Stimulated activated memory B cell treated with anti-CD40 and anti-IgM and Interleukin-4, amounts not matched to agents 10 μg/mL and 1 μg/mL and 100 μg/mL, for 72 hours (primary cell): ENCODE data around the gene TMPRSS9.
A peak's percentile ranks its signal among the peaks of the same experiment; 100 is the strongest.

ENCODE experiments used
- ATAC-seq: fragments of 150-1000 bp; cut with Tn5 transposase; 2 replicates; pipeline ENCODE4 v1.10.0; 2021
- H3K27ac Mint-ChIP-seq: one replicate; pipeline ENCODE4 v1.8.0; 2022; ENCODE audit warnings: mild to moderate bottlenecking, mixed read lengths
- H3K27me3 Mint-ChIP-seq: one replicate; pipeline ENCODE4 v1.8.0; 2022; ENCODE audit warnings: mixed read lengths
- H3K36me3 Mint-ChIP-seq: one replicate; pipeline ENCODE4 v1.8.0; 2022; ENCODE audit warnings: mixed read lengths
- H3K4me1 Mint-ChIP-seq: one replicate; pipeline ENCODE4 v1.8.0; 2022; ENCODE audit warnings: mixed read lengths
- H3K4me3 Mint-ChIP-seq: one replicate; pipeline ENCODE4 v1.8.0; 2022; ENCODE audit warnings: mild to moderate bottlenecking, moderate library complexity, mixed read lengths
- H3K9me3 Mint-ChIP-seq: one replicate; pipeline ENCODE4 v1.8.0; 2022; ENCODE audit warnings: mixed read lengths

TMPRSS9 gene

DNA sequence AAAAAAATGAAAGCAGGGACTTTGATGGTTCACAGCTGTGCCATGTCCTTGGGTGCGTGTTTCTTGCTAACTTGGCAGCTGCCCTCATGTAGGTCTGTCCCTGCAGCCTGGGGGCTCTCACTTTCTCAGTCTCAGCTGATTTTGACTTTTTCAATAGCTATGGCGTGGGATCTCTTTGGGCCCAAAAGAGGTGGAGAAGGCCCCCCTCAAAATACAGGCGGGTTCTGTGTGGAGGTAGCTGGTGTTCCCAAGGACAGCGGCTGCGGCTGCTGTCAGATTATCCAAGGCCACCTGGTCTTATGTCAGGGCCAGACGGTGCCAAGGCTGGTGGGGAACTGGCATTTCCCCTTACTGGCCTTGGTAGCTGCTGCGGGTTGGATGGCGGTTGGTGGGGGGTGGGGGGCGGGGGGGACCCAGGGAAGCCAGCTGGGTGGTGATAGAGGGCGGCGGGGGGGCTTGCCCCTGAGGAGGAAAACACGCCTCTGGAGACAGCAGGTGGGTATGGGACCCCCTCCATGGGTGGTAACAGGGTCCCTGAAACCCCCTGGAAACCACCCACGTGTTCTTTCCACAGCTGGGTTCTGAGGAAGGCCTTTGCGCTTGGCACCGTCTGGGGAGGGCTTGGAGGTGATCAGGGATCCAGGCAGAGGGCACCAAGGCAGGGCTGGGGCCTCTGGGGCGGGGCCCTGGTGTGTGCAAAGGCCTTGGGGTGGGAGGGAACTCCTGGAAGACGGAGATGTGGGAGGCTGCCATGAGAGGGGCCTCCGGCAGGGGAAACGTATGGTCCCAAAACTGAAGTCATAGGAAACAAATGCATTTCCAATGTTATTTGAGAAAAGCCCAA is 63.2 kb downstream of the TMPRSS9 start:
- H3K9me3 Mint-ChIP-seq: no peaks in the 10 kb centered on the region
- ATAC-seq: no peak
- H3K36me3 Mint-ChIP-seq: no peaks in the 10 kb centered on the region
- no peaks in the 10 kb centered on the region for H3K27me3 Mint-ChIP-seq
- H3K4me1 Mint-ChIP-seq: peaks cover 7% of the 10 kb centered on the region
- no peak overlapping the region for H3K4me3 Mint-ChIP-seq
- H3K27ac Mint-ChIP-seq: no peak overlapping the region

DNA sequence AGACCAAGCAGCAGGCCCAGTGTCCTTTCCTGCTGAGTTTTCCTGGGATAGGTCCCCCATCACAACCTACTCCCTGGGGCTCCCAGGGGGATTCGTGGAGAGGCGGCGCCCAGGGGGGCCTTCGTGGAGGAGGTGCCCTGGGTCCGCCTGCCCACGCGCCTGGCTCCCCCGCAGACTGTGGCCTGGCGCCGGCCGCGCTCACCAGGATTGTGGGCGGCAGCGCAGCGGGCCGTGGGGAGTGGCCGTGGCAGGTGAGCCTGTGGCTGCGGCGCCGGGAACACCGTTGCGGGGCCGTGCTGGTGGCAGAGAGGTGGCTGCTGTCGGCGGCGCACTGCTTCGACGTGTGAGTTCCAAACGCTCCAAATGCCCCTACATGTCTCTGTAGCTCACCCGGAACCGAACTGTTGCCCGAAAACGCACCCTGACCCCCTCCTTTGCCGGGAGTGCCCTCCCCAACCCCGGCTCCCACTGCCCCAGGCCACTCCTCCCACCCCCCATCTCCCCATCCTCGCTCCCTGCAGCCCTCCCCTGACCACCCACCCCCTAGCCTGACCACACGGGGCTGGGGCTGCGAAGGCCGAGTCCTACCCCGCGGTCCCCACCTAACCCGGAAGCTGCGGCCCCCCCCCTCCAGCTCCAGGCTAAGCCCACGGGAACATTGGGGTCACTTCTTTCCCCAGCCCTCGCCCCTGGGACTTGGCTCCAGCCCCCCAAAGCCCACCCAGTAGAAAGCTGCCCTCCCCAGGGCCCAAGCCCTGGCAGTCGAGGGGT is 64.0 kb downstream of the TMPRSS9 start:
- Mint-ChIP-seq H3K9me3 (no peaks in the 10 kb centered on the region), H3K27ac (no peak overlapping the region), H3K27me3 (no peaks in the 10 kb centered on the region), H3K36me3 (no peaks in the 10 kb centered on the region), H3K4me1 (peaks cover 7% of the 10 kb centered on the region), H3K4me3 (no peak overlapping the region)
- no peak for ATAC-seq

DNA sequence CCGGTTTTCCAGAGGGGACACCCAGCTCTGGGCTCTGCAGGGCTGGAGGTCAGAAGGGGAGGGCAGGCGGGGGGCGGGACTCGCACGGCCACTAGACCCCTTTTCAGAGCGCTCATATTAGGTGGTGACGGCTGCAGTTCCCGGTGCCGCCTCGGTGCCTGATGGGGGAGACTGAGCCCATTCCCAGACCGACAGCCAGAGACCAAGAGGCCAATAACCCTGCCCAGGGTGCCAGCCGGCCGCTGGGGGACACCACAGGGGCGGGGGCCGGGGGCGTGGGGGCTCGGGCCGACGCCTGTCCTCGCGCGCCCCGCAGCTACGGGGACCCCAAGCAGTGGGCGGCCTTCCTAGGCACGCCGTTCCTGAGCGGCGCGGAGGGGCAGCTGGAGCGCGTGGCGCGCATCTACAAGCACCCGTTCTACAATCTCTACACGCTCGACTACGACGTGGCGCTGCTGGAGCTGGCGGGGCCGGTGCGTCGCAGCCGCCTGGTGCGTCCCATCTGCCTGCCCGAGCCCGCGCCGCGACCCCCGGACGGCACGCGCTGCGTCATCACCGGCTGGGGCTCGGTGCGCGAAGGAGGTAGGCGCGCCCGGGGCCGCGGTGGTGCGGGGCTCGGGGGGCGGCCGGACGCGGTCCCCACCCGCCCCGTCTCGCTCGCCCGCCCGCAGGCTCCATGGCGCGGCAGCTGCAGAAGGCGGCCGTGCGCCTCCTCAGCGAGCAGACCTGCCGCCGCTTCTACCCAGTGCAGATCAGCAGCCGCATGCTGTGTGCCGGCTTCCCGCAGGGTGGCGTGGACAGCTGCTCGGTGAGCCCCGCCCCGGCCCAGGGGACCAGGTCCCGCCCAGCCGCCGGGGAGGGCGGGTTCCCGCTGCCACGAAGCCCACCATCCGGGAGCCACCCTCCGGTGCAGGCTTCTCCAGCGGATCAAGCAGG is 64.9 kb downstream of the TMPRSS9 start:
- Mint-ChIP-seq H3K27me3 (no peaks in the 10 kb centered on the region), H3K4me3 (no peak overlapping the region), H3K4me1 (peaks cover 7% of the 10 kb centered on the region), H3K9me3 (no peaks in the 10 kb centered on the region), H3K27ac (no peak overlapping the region), H3K36me3 (no peaks in the 10 kb centered on the region)
- ATAC-seq: no peak

DNA sequence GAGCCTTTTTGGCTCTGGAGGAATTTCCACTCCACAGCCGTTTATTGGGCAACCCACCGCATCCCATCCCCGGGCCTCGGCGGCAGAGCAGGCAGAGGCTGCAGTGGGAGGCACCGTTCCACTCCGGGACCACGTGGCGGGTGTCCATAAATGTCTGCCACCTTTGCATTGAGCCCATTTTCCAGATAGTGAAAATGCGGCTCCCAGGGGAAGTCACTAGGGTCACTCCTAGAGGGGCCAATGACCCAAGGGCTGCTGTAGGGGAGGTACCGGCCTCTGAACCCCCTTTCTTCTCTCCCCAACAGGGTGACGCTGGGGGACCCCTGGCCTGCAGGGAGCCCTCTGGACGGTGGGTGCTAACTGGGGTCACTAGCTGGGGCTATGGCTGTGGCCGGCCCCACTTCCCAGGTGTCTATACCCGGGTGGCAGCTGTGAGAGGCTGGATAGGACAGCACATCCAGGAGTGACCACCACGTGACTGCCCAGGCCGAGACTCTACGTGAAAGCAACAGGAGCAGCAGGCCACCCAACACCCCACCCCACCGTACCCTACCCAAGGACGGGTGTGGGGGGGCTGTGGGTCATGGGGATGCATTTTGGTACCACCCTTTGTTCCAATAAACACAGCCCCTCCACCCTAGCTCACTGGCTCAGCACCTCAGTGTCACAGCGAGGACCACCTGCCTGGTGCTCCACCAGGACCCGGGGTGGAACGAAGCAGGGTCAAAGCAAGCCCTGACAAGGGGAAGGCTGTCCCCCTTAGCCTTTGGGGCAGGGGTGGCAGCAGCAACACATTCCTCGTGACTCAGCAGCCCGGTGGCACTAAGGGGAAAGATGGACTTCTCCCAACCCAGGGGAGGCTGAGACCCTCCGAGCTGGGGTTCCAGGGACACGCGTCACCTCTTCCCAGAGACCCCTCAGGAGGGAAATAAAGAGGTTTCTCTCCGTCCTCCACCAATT is 65.8 kb downstream of the TMPRSS9 start:
- H3K9me3 Mint-ChIP-seq: no peaks in the 10 kb centered on the region
- H3K36me3 Mint-ChIP-seq: no peaks in the 10 kb centered on the region
- no peak for ATAC-seq
- peak overlapping the region; percentile 95 for H3K27ac Mint-ChIP-seq
- no peaks in the 10 kb centered on the region for H3K27me3 Mint-ChIP-seq
- H3K4me3 Mint-ChIP-seq: peak overlapping the region; percentile 92
- H3K4me1 Mint-ChIP-seq: peaks cover 7% of the 10 kb centered on the region

DNA sequence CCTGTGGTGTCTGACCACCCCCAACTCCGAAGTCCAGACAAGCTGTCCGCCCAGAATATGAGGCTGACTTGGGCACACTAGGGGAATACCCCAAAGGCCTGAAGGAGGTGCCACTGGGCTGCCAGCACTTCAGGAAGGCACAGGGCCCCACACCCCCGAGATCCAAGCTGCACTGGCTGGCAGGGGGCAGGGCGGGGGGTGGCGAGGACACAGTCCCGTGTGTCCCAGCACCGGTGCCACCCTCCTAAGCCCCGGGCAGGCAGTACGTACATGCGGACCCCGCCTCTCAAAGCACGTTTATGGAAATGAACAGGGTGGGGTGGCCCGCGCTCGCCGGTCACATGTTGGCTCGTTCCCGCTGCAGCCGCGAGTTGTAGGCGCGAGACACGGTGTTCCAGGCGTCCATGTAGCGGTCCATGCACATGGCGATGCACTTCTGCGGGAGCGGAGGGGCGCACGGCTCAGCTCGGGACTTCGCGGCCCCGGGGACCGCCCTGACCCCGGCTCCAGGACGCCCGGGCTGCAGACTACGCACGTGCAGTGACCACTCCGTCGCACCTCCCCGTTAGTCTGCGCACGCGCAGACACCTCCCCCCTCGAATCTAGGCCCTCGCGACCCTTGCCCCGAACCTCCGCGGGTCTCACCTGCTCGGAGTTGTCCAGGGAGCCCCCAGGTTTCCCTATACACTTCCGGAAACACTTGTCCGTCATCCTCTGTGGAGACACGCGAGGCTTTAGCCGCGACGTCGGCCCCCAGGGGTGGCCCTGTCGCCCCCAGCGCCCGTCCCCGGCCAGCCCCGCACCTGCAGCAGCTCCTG is 66.8 kb downstream of the TMPRSS9 start:
- Mint-ChIP-seq H3K9me3 (no peaks in the 10 kb centered on the region), H3K27ac (peak overlapping the region; percentile 95), H3K4me3 (peak overlapping the region; percentile 92), H3K36me3 (peaks cover 7% of the 10 kb centered on the region), H3K4me1 (peaks cover 7% of the 10 kb centered on the region), H3K27me3 (no peaks in the 10 kb centered on the region)
- ATAC-seq: peak; percentile 3

DNA sequence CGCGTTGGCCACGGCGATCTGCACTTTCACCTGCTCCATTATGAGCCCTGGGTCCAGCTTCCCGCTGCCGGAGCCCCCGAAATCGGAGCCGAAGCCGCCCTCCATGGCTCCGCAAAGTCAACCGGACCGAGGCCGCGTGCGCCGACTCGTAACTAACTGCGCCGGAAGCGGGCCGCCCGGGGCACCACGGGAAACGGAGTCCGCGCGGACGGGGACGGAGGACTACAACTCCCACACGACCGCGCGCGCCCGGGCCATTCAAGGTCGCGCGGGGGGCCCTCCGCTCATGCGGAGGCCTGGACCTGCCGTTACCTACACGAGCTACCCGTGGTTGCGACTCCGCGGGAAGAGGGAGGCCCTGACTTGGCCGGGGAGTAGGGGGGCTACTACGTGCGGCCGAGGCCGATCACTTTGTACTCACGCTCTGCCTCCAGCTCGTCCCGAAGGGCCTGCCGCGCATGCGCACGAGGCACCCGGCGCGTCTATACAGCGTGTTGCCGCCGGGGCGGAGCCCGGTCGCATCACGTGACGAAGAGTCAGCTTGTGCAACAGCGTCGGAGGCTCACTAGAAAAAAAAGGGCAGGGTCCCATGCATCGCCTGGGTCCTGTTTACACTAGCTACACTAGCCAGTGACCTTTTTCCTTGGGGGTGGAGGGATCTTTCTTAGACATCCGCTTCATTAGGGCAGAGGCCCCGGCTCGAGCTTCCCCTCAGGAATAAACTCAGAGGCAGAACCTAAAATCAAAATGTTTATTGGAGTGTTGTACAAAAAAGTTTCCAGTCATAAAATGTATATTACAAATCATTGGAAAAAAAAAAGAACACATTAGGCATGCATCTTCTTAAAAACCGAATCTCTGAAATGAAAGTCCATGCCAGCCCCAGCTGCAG is 67.6 kb downstream of the TMPRSS9 start, which contains the start of gene TIMM13:
TIMM13 (minus strand) TSS at position 158 of the 892 bp plus-strand sequence; CDS start at position 105, 53 bp downstream.
- peaks cover 7% of the 10 kb centered on the region for H3K4me1 Mint-ChIP-seq
- H3K36me3 Mint-ChIP-seq: peaks cover 13% of the 10 kb centered on the region
- peak within 1 kb of the TSS; percentile 92 for H3K4me3 Mint-ChIP-seq
- H3K9me3 Mint-ChIP-seq: no peaks in the 10 kb centered on the region
- peak within 1 kb of the TSS; percentile 95 for H3K27ac Mint-ChIP-seq
- no peaks in the 10 kb centered on the region for H3K27me3 Mint-ChIP-seq
- ATAC-seq: peak; percentile 92

DNA sequence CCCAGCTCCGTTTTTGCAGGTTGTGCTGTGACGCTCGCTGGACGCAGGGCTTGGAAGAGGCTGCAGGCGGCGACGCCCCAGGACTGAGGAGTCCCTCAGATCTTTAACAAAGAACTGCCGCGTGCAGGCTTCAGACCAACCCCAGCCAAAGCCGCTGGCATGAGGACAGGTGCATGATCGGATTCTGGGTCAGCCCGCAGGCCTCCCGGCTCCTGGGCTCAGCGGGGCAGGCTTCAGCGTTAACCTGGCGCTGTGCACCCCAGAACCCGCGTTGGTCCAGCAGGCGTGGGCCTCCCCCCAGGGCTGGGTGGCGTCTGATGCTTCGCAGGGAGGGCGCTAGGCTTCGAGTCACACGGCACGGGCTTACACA is 68.2 kb downstream of the TMPRSS9 start:
- Mint-ChIP-seq H3K27ac (peak overlapping the region; percentile 95), H3K9me3 (no peaks in the 10 kb centered on the region), H3K36me3 (peaks cover 14% of the 10 kb centered on the region), H3K4me1 (peaks cover 7% of the 10 kb centered on the region), H3K4me3 (peak overlapping the region; percentile 92), H3K27me3 (no peaks in the 10 kb centered on the region)
- no peak for ATAC-seq

DNA sequence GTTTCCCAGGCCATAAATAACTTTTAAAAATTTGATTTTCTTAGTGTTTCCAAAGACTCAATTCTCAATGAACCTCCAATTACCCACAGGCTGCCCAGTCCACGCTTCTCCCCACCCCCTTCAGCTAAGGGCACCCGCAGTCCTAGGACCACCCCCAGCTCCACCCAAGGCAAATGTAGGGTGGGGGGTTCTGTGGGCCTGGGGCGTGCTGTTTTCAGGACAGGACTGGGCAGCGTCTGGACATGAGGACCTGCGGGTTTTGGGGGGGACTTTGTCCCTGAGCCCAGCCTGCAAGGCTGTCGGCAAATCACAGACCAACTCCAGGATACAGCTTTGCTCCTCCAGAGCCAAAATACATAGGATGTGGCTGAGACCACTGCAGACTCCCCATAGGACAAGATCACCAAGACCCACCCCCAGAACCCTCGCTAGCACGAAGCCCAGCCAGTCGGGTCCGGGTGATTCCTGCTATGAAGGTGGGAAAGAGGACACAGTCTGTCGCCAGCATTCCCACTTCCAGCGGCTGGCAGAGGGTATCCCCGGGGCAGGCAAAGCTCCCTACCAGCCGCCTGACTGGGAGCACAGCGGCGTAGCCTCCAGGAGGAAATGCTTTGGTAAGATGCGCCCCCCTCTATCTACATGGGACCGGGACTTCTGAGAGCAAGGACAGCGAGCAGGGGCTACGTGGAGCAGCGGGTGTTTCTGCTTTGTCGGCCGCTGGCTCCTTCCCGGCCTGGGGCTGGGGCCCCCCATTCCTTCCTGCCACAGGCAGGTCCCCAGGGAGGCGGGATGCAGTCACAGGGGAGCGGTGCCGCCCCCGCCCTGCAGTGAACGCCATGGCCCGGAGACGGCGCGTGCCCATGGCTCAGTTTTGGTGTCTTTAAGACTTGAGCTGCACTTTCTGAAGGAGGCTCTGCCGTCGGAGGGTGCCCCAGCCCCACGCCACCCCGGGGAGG is 69.0 kb downstream of the TMPRSS9 start:
- peaks cover 20% of the 10 kb centered on the region for H3K36me3 Mint-ChIP-seq
- H3K27ac Mint-ChIP-seq: no peak overlapping the region

DNA sequence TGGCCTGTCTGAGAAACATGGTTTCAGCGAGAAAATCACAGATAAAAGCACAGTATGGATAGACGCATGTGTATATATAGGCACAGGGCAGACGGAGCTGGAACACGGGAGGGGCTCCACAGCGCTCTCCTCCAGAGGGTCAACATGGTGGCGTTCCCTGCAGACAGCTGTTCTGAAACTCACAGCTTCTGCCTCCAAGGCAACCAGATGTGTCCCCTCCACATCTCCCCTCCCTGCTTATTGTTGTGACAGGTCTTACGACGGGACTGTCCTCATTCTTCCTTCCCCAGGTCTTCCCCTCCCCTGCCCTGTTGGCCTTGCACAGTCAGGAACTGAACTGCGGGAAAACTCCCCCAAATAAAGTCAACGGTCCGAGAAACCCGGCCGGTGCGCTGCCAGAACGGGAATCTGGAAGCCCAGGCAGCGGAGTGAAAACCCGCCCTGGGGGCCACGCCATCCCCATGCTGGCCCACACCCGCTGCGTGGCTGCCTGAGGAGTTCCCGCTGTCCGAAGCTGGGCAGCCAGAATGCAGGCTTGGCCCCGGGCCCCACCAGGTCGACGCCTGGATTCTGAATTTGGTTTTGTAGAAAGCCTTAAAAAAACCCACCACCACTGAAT is 70.0 kb downstream of the TMPRSS9 start:
- ATAC-seq: no peak
- H3K4me3 Mint-ChIP-seq: no peak overlapping the region
- H3K36me3 Mint-ChIP-seq: peaks cover 26% of the 10 kb centered on the region

More for the DNA sequence above, 69.0 kb downstream of the TMPRSS9 start:
- no peaks in the 10 kb centered on the region for H3K9me3 Mint-ChIP-seq
- peaks cover 7% of the 10 kb centered on the region for H3K4me1 Mint-ChIP-seq
- no peak overlapping the region for H3K4me3 Mint-ChIP-seq
- ATAC-seq: no peak
- H3K27me3 Mint-ChIP-seq: no peaks in the 10 kb centered on the region

DNA sequence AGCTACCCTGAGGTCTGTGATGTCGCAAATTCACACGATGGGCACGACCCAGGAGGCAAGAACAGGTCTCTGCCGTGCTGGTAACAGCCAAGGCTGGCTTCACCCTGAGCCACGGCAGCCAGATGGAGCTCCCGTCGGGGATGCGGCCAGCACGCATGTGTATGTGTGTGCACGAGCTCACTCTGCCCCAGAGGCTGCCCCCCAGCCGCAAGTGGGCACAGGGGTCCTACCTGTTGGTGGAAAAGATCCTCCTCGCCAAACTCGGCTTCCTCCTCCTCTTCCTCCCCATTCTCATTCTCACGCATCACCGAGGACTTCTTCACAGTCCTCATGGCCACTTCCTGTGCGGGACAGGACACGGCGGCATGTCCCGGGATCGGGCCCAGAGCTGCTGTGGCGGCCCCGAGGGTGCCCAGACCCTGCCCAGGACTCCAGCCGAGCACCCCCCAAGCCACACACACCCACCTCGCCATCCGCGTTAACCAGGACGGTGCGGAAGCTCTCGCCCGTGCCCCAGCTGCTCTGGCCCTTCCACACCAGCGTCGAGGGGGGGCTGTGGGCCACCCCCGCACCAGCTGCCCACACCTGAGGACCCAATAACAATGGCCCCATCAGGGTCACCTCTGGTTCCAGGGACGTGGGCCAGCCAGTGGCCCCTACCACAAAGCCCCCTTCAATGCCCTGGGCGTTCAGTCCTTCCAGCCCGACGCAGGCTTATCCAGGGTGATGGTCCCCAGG is 71.4 kb downstream of the TMPRSS9 start:
- Mint-ChIP-seq H3K27ac (no peak overlapping the region), H3K4me1 (peaks cover 3% of the 10 kb centered on the region), H3K9me3 (no peaks in the 10 kb centered on the region), H3K36me3 (peaks cover 31% of the 10 kb centered on the region), H3K27me3 (no peaks in the 10 kb centered on the region), H3K4me3 (no peak overlapping the region)
- ATAC-seq: no peak

More for the DNA sequence above, 70.0 kb downstream of the TMPRSS9 start:
- no peak overlapping the region for H3K27ac Mint-ChIP-seq
- H3K9me3 Mint-ChIP-seq: no peaks in the 10 kb centered on the region
- peaks cover 7% of the 10 kb centered on the region for H3K4me1 Mint-ChIP-seq
- H3K27me3 Mint-ChIP-seq: no peaks in the 10 kb centered on the region
